Cerebellar cortex (tissue), 1 donor: ENCODE measurements around the gene UAP1.

Source experiments
- DNase-seq: peaks from one replicate; pipeline ENCODE4 v3.0.0-alpha.2; 2015; ENCODE audit warnings: low spot score

UAP1 gene

GRCh38 chr1:162561616-162562469 is at the start of gene UAP1:
Gene UAP1 (plus strand): TSS chr1:162561722. CDS start chr1:162566069, 4,347 bp downstream.
- peak; percentile 43 for DNase-seq

GRCh38 chr1:162527314-162527713 is 34.2 kb upstream of the UAP1 start:
- DNase-seq: no peak

- no peak for DNase-seq
Measured at GRCh38 chr1:162530307-162530987, 31.1 kb upstream of the UAP1 start.

GRCh38 chr1:162530988-162531319 is 30.6 kb upstream of the UAP1 start:
- DNase-seq: no peak

- no peak for DNase-seq
Measured at GRCh38 chr1:162535501-162535900, 26.0 kb upstream of the UAP1 start.

- DNase-seq: no peak
Measured at GRCh38 chr1:162536511-162536910, 25.0 kb upstream of the UAP1 start.

- no peak for DNase-seq
Measured at GRCh38 chr1:162537216-162537615, 24.3 kb upstream of the UAP1 start.

- DNase-seq: no peak
Measured at GRCh38 chr1:162538815-162539431, 22.6 kb upstream of the UAP1 start.

GRCh38 chr1:162541619-162542141 is 19.8 kb upstream of the UAP1 start:
- no peak for DNase-seq

- DNase-seq: no peak
Measured at GRCh38 chr1:162543228-162543627, 18.3 kb upstream of the UAP1 start.

- DNase-seq: no peak
Measured at GRCh38 chr1:162548170-162548569, 13.4 kb upstream of the UAP1 start.

- DNase-seq: no peak
Measured at GRCh38 chr1:162549001-162549400, 12.5 kb upstream of the UAP1 start.

- DNase-seq: no peak
Measured at GRCh38 chr1:162550925-162551324, 10.6 kb upstream of the UAP1 start.

GRCh38 chr1:162551969-162552683 is 9.4 kb upstream of the UAP1 start:
- DNase-seq: no peak

- DNase-seq: no peak
Measured at GRCh38 chr1:162552684-162553252, 8.8 kb upstream of the UAP1 start.

GRCh38 chr1:162554258-162554657 is 7.3 kb upstream of the UAP1 start:
- DNase-seq: no peak

GRCh38 chr1:162557536-162557935 is 4.0 kb upstream of the UAP1 start:
- DNase-seq: no peak

- peak; percentile 65 for DNase-seq
Measured at GRCh38 chr1:162560303-162561036, 1.1 kb upstream of the UAP1 start.

GRCh38 chr1:162561037-162561615 is 396 bp upstream of the UAP1 start:
- peak; percentile 98 for DNase-seq

GRCh38 chr1:162562470-162562828 is 927 bp downstream of the UAP1 start:
- peak; percentile 41 for DNase-seq

- DNase-seq: no peak
Measured at GRCh38 chr1:162564762-162565218, 3.3 kb downstream of the UAP1 start.
